Umbilical cord (tissue), 1 donor: Measurements from ENCODE around the gene SMIM45.

ENCODE experiments used
- DNase-seq: peaks from one replicate; pipeline ENCODE4 v3.0.0-alpha.2; 2015; ENCODE audit warnings: low spot score

The SMIM45 gene

DNA sequence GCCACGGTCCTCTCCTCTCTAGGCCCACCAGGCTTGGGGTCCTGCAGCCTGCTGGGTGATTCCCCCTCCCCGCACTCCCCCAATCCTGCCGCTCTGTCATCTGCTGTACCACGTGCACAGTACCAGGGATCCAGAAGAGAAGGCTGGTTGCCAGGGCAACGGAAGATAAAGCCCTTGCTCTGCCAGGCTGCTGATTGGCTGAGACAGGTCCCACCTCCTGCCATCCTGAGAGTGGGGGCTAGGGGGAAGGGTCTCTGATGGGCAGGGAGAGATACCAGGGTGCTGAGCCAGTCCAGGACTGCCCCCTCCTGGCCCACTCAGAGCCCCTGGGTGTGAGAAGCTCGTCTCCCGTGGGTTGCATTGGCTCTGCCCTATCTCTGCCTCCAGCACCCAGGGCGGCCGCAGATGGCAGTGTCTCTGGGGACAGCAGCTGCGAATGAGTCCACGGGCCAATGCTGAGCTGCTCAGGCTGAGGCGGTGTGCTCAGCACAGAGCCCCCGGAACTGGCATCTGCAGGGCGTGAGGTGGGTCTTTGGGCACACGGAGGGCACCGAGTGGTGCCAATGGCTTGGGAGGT is at the start of gene SMIM45:
TSS of gene SMIM45 (plus strand) at position 253 of the 577 bp plus-strand sequence.
- peak; percentile 53 for DNase-seq

GRCh38 chr22:41902932-41903421 is 49.0 kb upstream of the SMIM45 start:
- no peak for DNase-seq

GRCh38 chr22:41904450-41905410 is 47.2 kb upstream of the SMIM45 start:
- no peak for DNase-seq

DNA sequence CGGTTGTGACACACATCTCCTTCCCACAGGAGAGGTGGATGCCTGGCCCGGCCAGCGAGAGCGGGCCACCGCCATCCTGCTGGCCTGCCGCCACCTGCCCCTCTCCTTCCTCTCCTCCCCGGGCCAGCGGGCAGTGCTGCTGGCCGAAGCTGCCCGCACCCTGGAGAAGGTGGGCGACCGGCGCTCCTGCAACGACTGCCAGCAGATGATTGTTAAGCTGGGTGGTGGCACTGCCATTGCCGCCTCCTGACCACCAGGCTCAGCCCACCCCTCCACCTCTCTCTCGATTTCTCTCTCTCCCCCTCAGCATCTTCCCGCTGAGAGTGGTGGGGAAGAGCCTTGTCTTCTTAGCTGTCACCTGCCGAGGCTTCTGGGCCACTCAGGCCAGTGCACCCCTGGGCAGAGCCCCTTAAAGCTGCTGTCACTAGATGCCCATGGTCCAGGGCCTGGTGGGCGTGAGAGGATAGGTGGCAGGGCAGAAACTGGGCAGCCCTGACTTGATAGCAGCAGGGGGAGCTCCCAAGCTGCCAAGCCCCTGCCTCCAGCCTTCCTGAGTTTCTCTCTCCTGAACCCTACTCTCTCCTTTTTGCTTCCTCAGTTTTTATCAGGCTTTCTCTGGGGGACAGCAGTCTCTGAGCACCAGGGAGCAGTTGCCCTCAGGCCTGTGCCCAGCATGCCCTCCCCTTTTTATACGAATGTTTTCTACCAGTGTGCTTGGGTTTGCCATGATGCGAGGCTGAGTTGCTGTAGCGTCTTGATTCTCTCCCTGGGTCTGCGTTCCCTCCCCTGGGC is 46.3 kb upstream of the SMIM45 start:
- DNase-seq, result no peak

DNA sequence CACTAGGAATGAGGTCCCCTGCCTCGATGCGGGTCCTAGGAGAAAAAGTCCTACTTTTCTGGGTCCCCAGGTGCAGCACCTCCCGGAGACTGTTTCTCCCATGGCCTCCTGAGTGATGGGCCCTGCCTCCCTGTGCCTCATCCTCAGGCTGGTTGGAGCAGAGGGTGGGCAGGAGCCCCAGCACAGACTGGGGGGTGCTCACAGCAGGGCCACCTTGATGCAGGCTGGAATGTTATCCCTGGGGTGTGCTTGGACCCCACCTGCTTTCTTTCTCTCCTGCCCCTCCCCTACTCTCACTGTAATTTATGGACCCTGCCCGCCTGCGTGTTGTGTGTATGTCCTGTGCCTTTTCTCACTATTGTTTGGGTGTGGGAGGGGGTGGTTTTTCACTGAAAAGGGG is 45.1 kb upstream of the SMIM45 start:
- DNase-seq, result no peak

- DNase-seq, result no peak
These were observed 44.2 kb upstream of the SMIM45 start for GRCh38 chr22:41907436-41908401.

DNA sequence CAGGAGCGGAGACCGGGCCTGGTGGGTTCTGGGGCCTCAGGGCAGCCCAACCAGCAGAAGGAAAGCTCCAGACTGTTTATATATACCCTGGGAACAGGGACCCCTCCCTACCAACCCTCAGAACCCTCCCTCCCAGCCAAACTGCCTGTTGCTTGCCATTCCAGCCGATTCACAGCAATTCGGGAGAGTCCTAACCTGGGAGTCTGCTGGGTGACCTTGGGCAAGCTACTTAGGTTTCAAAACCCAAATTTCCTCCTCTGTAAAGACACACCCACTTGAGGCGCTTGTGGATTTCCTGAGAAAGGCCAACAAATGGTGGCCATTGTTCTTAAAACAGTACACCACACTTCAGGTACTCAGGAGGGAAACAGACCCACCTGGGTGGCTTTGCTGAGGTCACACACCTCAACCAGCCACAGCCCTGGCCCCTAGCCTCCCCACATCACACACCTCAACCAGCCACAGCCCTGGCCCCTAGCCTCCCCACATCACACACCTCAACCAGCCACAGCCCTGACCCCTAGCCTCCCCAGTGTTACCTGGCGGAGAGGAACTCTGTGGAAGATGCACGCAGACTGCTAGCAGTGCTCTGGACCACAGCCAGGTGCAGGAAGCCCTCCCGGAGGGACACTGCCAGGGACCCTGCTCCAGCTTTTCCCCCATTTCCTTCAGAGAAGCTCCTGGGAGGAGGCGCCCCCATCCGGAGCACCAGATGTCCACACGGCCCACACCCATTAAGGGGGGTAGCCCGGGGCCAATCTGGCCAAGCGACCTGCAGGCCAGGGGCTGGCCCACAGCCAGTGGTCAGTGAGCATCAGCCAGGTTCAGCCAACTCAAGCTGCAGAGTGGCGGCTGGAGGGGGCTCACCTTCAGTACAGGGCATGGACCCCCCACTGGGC is 43.3 kb upstream of the SMIM45 start:
- DNase-seq, result no peak

DNA sequence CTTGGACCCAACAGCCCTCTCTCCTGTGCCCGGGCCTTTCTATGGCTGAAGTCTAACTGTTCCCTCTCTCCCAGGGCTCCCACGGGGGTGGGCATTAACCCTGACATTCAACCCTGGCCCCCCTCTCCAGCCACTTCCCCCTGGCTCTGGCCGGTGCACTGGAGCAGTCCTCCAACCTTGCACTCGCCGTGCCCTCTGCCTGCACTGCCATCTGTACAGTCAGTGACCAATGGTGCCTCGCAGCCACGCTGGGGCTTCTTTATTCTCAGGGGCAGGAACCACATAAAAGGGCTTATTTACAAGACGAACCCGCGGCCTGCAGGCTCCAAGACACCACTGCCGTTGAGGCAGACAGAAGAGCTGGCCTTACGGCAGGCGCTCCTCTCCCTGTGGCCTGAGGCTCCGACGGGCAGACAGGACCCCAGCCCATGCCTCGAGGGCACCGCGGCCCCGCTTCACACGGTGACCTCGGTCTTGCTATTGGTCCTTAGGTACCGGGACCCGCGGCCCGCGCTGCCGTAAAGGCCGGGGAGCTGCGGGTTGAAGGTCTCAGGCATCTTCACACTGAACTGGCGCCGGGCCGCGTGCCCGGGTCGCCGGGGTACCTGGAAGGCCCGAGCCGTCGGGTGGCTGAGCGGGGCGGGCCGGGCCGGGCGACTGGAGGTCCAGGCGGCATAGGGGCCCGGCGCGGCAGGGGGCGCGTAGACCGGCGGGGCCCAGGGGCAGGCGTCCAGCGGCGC is 42.5 kb upstream of the SMIM45 start:
- DNase-seq, result no peak

DNA sequence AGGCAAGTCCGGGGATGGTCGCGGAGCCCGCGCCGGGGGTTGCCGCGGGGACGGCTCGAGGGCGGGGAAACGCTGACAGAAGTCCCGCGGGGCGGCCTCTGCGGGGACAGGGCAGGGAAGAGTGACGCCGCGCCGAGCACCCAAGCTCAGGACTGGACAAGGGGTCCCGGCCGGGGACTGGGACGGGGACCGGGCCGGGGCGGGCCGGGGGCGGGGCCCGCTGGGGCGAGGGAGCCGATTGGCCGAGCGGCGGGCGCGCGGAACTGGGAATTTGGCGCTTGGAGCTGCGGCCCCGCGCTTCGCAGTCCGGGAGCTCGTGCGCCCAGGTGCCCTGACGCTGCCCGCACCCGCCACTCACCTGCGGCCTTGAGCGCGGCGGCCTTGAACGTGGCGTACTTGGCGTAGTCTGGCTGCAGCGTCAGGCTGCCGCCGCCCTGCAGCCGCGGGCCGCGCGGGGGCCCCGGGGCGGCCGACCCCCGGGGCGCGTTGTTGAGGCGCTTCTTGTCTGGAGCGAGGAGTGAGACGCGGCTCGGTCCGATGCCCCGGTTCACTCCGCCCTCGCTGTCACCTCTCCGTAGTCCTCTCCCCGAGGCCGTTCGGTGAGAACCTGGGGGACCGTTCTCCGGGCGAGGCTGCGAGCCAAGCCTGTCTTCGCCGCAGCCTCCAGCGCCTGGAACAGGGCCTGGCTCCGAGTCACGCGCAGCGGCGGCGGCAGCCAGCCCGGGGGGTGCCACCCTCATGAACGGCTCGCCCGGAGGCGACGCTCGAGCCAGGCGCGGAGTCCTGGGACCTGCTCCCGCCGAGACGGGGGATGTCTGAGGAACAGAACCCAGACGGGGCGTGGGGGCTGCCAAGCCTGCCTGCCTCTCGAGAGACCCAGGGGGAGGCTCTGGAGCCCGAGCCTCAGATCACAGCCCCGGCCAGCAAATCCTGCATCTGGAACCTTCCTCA is 41.6 kb upstream of the SMIM45 start:
- no peak for DNase-seq

- DNase-seq, result no peak
These were observed 40.8 kb upstream of the SMIM45 start for GRCh38 chr22:41911001-41911611.

DNA sequence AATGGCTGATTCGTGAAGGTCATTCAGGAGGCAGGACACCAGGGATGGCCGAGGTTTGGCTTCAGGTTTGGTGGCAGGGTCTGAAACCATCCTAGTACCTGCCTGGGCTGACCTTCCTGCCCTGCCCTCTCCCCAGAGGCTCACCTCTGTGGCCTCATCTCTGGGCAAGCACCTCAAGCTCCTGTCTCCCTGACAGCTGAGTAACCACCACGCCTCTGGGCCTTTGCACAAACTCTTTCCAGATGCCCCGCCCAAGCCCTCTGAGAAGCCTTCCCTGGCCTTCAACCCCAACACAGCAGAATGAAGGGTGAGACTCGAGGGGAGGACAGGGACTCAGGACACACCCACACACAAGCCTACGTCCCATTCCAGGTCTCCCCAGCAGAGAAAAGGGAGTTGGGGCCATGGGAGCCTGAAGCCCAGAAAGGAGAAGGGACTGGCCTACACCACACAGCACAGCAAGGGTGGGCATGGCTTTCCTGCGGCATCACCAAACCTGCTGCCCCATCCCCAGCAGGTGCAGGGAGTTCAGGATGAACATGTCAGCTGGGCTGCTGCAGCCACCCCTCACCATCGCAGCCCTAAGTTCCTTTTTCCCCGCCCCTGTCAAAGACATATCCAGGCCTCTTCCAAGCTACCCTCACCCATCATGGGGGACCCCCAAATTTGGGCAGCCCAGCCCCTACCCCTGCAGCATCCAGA is 39.5 kb upstream of the SMIM45 start:
- DNase-seq, result no peak

- no peak for DNase-seq
These were observed 38.8 kb upstream of the SMIM45 start for GRCh38 chr22:41913040-41913719.

DNA sequence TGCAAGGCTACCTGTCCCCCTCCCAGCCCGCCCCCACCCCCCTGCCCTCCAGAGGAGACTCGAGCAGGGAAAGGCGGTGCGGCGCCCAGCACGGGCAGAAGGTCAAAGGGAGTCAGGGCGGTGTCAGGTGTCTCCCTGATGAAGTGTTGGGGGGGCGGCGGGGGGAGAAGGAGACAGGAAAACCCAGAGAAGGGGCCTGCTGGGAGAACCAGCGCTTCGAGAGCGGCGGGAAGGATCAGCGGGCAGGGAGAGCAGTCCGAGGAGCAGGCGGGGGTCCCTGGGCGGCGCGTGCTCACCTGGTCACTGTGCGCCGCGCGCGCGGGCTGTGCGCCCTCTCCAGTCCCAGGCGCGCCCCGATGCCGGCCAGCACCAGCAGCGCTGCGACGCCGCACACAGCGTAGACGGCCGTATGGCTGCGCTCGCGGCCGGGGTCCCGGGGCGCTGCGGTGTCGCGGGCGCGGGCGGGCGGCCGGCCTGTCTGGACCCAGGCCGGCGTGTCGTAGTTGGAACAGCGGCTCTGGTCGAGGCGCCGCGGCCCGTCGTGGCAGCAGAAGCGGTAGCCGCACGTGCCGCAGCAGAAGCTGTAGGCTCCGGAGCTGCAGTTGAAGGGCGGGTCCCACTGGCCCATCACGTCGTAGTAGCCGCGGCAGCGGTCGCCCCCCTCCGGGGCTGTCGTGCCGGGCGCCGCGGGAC is 38.0 kb upstream of the SMIM45 start:
- no peak for DNase-seq

DNA sequence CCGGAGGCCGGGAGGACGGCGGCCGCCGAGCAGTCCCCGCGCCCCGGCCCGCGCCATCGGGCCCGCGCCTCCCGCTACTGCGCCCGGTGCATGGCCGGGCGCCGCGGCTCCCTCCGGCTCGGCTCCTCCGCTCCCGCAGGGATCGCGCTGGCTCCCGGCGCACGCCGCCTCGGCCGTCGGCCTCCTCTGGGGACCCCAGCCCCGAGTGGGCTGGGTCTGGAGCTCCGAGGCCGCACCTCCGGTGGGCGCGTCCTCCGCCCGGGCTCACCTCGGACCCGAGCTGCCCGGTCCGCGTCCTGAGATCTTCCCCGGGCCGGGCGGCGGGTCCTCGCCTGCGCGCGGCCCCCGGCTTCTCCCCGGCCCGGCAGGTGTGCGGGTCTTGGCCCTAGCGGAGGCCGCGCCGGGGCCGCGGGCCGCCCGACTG is 37.3 kb upstream of the SMIM45 start:
- no peak for DNase-seq

DNA sequence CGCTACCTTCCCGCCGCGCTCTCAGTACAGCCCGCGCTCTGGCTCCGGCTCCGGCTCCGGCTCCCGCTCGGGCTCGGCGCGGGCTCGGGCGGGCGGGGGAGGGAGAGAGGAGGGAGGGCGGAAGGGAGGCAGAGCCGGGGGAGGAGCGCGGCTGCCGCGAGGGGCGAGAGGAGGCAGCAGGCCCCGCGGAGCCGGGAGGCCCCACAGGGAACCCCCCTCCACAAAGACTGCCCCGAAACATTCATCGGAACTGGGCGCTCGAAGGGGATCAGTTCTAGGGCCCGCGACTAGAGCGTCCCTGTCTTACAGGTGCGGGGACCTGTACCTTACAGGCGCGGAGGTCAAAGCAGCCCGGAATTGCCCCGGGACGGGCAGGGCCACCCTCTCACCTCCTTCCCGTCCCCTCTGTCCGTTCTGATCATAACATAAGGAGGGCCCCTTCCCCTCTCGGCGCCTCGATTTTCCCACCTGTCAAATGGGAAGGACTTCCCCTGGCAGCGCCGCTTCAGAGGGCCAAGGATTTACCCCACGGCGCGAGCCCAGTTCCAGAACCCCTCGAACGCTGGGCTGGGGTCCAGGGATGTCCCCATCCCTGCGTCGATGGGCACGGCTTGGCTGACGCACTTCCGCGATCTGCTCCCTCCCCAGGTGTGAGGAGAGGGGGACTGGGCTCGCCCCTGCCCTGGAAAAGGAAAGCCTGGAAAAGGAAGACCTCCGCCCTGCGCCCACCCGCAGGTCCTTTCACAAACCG is 36.7 kb upstream of the SMIM45 start, which contains the start of gene SHISA8:
TSS of gene SHISA8 (minus strand) at position 40 of the 751 bp plus-strand sequence. CDS start 407 bp downstream, outside the sequence.
- peak; percentile 53 for DNase-seq
